ENCODE measurements around the gene MOB3A.

Gene MOB3A

GRCh38 chr19:2033115-2033824, 62.9 kb downstream of the MOB3A start:
- Histone ChIP-seq H3K4me1 (ENCODE audit: control insufficient read depth in 1 of 2, insufficient read depth in 2 of 2, low read length in 2 of 2) (peaks cover 7 to 15% of the 10 kb centered on the region in 2 donors), H3K9me3 (ENCODE audit: control insufficient read depth in 1 of 2, low read length in 2 of 2) (peaks cover 0 to 8% of the 10 kb centered on the region in 2 donors), H3K36me3 (ENCODE audit: control insufficient read depth in 1 of 2, insufficient read depth in 2 of 2, low read length in 2 of 2) (peaks cover 0 to 2% of the 10 kb centered on the region in 2 donors), H3K27me3 (ENCODE audit: low read depth, low read length) (no peaks in the 10 kb centered on the region), H3K4me3 (ENCODE audit: low read depth in 1 of 2, low read length in 2 of 2) (no peak overlapping the region), H3K27ac (ENCODE audit: low read length) (no peak overlapping the region)

DNA sequence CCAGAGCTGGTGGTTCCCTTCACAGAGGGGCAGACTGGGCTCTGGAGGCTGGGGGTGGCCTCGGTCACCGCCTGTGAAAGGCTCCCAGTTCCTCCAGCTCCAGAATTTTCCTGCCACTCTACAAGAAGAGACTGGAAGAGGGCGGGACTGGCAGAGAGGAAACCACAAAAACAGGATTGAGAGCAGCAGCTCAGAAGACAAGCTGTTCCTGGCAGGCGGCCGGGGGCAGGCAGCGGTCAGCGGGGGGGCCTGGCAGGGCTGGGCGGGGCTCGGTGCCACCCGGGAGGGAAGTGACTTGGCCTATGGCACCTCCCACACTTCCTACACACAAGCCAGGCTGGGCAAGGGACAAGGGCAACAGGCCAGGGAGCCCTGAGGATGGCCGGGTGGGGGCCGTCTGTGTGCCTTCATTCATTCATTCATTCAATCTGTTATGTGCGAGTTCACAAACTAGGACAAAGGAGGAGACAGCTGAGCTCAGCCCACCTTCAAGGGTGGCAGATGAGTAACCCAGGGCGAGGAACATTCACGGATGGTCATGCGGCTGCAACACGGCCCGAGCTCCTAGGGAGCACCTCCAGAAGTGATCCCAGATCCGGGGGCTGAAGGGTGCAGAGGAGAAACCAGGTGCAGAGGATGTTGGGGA, 63.7 kb downstream of the MOB3A start:
- H3K36me3 ChIP-seq (ENCODE audit: control insufficient read depth in 1 of 2, insufficient read depth in 2 of 2, low read length in 2 of 2): no peaks in the 10 kb centered on the region
- H3K27me3 ChIP-seq (ENCODE audit: low read depth, low read length): no peaks in the 10 kb centered on the region
- H3K4me1 ChIP-seq (ENCODE audit: control insufficient read depth in 1 of 2, insufficient read depth in 2 of 2, low read length in 2 of 2): peaks cover 7 to 15% of the 10 kb centered on the region in 2 donors
- peak overlapping the region; percentile 11 to 39 for H3K4me3 ChIP-seq (ENCODE audit: low read depth in 1 of 2, low read length in 2 of 2)
- H3K27ac ChIP-seq (ENCODE audit: low read length): peak overlapping the region; percentile 64
- H3K9me3 ChIP-seq (ENCODE audit: control insufficient read depth in 1 of 2, low read length in 2 of 2): peaks cover 0 to 8% of the 10 kb centered on the region in 2 donors

GRCh38 chr19:2027361-2027760, 68.8 kb downstream of the MOB3A start:
- peaks cover 3 to 11% of the 10 kb centered on the region in 2 donors for H3K4me1 ChIP-seq (ENCODE audit: control insufficient read depth in 1 of 2, insufficient read depth in 2 of 2, low read length in 2 of 2)
- H3K9me3 ChIP-seq (ENCODE audit: control insufficient read depth in 1 of 2, low read length in 2 of 2): peaks cover 0 to 3% of the 10 kb centered on the region in 2 donors
- H3K36me3 ChIP-seq (ENCODE audit: control insufficient read depth in 1 of 2, insufficient read depth in 2 of 2, low read length in 2 of 2): no peaks in the 10 kb centered on the region
- H3K27me3 ChIP-seq (ENCODE audit: low read depth, low read length): no peaks in the 10 kb centered on the region
- H3K4me3 ChIP-seq (ENCODE audit: low read depth in 1 of 2, low read length in 2 of 2): no peak overlapping the region
- H3K27ac ChIP-seq (ENCODE audit: low read length): no peak overlapping the region

- Histone ChIP-seq H3K36me3 (ENCODE audit: control insufficient read depth in 1 of 2, insufficient read depth in 2 of 2, low read length in 2 of 2) (no peaks in the 10 kb centered on the region), H3K4me3 (ENCODE audit: low read depth in 1 of 2, low read length in 2 of 2) (no peak overlapping the region), H3K27me3 (ENCODE audit: low read depth, low read length) (no peaks in the 10 kb centered on the region), H3K4me1 (ENCODE audit: control insufficient read depth in 1 of 2, insufficient read depth in 2 of 2, low read length in 2 of 2) (peaks cover 3 to 5% of the 10 kb centered on the region in 2 donors), H3K9me3 (ENCODE audit: control insufficient read depth in 1 of 2, low read length in 2 of 2) (peaks cover 0 to 3% of the 10 kb centered on the region in 2 donors), H3K27ac (ENCODE audit: low read length) (no peak overlapping the region)
Observed at GRCh38 chr19:2026770-2027169, 69.4 kb downstream of the MOB3A start.

DNA sequence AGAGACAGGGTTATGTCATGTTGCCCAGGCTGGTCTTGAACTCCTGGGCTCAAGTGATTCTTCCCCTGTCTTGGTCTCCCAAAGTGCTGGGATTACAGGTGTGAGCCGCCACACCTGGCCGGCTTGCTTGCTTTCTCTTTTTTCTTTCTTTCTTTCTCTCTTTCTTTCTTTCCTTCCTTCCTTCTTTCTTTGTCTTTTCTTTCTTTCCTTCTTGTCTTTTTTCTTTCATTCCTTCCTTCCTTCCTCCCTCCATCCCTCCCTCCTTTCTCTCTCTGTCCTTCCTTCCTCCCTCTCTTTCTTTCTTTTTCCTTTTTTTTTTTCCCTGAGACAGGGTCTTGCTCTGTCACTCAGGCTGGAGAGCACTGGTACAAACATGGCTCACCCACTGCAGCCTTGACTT, 73.8 kb downstream of the MOB3A start:
- Histone ChIP-seq H3K4me1 (ENCODE audit: control insufficient read depth in 1 of 2, insufficient read depth in 2 of 2, low read length in 2 of 2) (peaks cover 0 to 7% of the 10 kb centered on the region in 2 donors), H3K27me3 (ENCODE audit: low read depth, low read length) (no peaks in the 10 kb centered on the region), H3K27ac (ENCODE audit: low read length) (no peak overlapping the region), H3K9me3 (ENCODE audit: control insufficient read depth in 1 of 2, low read length in 2 of 2) (peaks cover 0 to 3% of the 10 kb centered on the region in 2 donors), H3K4me3 (ENCODE audit: low read depth in 1 of 2, low read length in 2 of 2) (no peak overlapping the region), H3K36me3 (ENCODE audit: control insufficient read depth in 1 of 2, insufficient read depth in 2 of 2, low read length in 2 of 2) (no peaks in the 10 kb centered on the region)

GRCh38 chr19:2021453-2022140, 74.5 kb downstream of the MOB3A start:
- no peak overlapping the region for H3K4me3 ChIP-seq (ENCODE audit: low read depth in 1 of 2, low read length in 2 of 2)
- H3K4me1 ChIP-seq (ENCODE audit: control insufficient read depth in 1 of 2, insufficient read depth in 2 of 2, low read length in 2 of 2): peaks cover 0 to 8% of the 10 kb centered on the region in 2 donors
- H3K27me3 ChIP-seq (ENCODE audit: low read depth, low read length): no peaks in the 10 kb centered on the region
- H3K36me3 ChIP-seq (ENCODE audit: control insufficient read depth in 1 of 2, insufficient read depth in 2 of 2, low read length in 2 of 2): no peaks in the 10 kb centered on the region
- peaks cover 0 to 3% of the 10 kb centered on the region in 2 donors for H3K9me3 ChIP-seq (ENCODE audit: control insufficient read depth in 1 of 2, low read length in 2 of 2)
- no peak overlapping the region for H3K27ac ChIP-seq (ENCODE audit: low read length)
